GM23248 (cell line): ENCODE data around the gene LMAN2.

Experiments
- EZH2 ChIP-seq: fragments of 200-600 bp; sonication (generic); IDR thresholded peaks from 2 replicates; pipeline ENCODE4 v1.6.1; 2018; ENCODE audit warnings: antibody characterized with exemption, mild to moderate bottlenecking; ENCODE audit not compliant: insufficient read depth, poor library complexity, severe bottlenecking
- EZH2phosphoT487 ChIP-seq: fragments of 200-600 bp; sonication (generic); IDR thresholded peaks from 2 replicates; pipeline ENCODE4 v1.6.1; 2018; ENCODE audit warnings: antibody characterized with exemption, moderate library complexity, mild to moderate bottlenecking, low read depth; ENCODE audit not compliant: insufficient read depth

DNA sequence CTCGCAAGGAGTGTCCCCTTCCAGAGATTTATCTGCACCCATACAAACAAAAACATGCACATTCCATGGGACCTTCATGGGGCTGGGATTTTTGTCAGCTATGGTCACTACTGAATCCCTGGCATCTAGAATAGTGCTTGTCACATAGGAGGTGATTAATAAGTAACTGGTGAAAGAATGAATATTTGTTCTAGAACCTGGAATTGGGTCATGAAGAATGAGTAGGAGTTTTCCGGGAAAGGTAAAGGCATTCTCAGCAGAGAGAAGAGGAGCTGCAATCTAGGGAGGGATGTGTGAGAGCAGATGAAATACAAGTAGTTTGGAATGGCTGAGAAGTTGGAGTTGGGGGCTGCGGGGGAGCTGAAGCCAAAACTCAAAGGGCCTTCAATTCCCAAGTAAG, 2.8 kb upstream of the LMAN2 start:
- TF ChIP-seq EZH2 (no peak), EZH2phosphoT487 (no peak)
